ENCODE measurements around the gene ATAD3A. TPM values are rescaled to one million over a fixed set of nuclear protein-coding genes. Genes with fewer than 3 reads are reported as not detected.
"Not testable (repeated sequence)": the region's sequence is repeated elsewhere in the genome, so short reads cannot be mapped to it uniquely, and the experiment has no call there.

ATAD3A gene
- total RNA-seq, 4 donors from 2014 or later = 14.6 to 34.4 (median 20.4) TPM

- Histone ChIP-seq H3K9me3 (no peaks in the 10 kb centered on the region), H3K27me3 (no peaks in the 10 kb centered on the region), H3K4me1 (no peaks in the 10 kb centered on the region), H3K4me3 (no peak overlapping the region), H3K27ac (no peak overlapping the region), H3K36me3 (no peaks in the 10 kb centered on the region)
- TF ChIP-seq POLR2A (IDR thresholded peaks at IDR 0.05) (no peak), POLR2AphosphoS5 (IDR thresholded peaks at IDR 0.05) (peak in 1 of 3 donors; percentile 7), CTCF (IDR thresholded peaks at IDR 0.05) (no peak), EP300 (IDR thresholded peaks at IDR 0.05; ENCODE audit: low read depth) (no peak)
- in situ Hi-C loops (cut with MboI; ENCODE audit: low pct_ligation_motif_present in 1 of 4, low pct_unique_long_range_greater_than_20kb in 1 of 4, low sequenced_read_pairs in 3 of 4) = no loop called here
- 73% methylated on average over 31 of the region's 31 CpGs; no CpG with 5 or more reads in 1 of the 2 donors for WGBS, 2 donors (ENCODE audit: low coverage in 1 of 2)
- intact Hi-C loops (cut with DNase I; ENCODE audit: low total_unique reads) = no loop called here
- no peak for DNase-seq
These were observed 43.3 kb downstream of the ATAD3A start for GRCh38 chr1:1554926-1555915.

GRCh38 chr1:1556505-1556904 lies 44.5 kb downstream of the ATAD3A start:
- H3K4me3 ChIP-seq = no peak overlapping the region
- H3K4me1 ChIP-seq = no peaks in the 10 kb centered on the region
- no peaks in the 10 kb centered on the region for H3K27me3 ChIP-seq
- WGBS, 2 donors (ENCODE audit: low coverage in 1 of 2) = 87 to 100% methylated on average over 4 to 6 of the region's 6 CpGs
- H3K36me3 ChIP-seq = peaks cover 0 to 7% (median under 1%) of the 10 kb centered on the region in 4 donors
- intact Hi-C loops (cut with DNase I; ENCODE audit: low total_unique reads) (no loop called here), in situ Hi-C loops (cut with MboI; ENCODE audit: low pct_ligation_motif_present in 1 of 4, low pct_unique_long_range_greater_than_20kb in 1 of 4, low sequenced_read_pairs in 3 of 4) (no loop called here)
- H3K9me3 ChIP-seq = no peaks in the 10 kb centered on the region
- H3K27ac ChIP-seq = no peak overlapping the region
- no peak for DNase-seq
- no peak for TF ChIP-seq EP300 (IDR thresholded peaks at IDR 0.05; ENCODE audit: low read depth)
- no peak for TF ChIP-seq POLR2AphosphoS5 (IDR thresholded peaks at IDR 0.05)
- no peak for TF ChIP-seq CTCF (IDR thresholded peaks at IDR 0.05)
- TF ChIP-seq POLR2A (IDR thresholded peaks at IDR 0.05) = no peak

GRCh38 chr1:1556961-1557360 lies 45.0 kb downstream of the ATAD3A start:
- peaks cover 0 to 11% (median 3%) of the 10 kb centered on the region in 4 donors for H3K36me3 ChIP-seq
- H3K27ac ChIP-seq; H3K4me1 ChIP-seq; H3K27me3 ChIP-seq; H3K9me3 ChIP-seq; DNase-seq; in situ Hi-C loops (cut with MboI; ENCODE audit: low pct_ligation_motif_present in 1 of 4, low pct_unique_long_range_greater_than_20kb in 1 of 4, low sequenced_read_pairs in 3 of 4); H3K4me3 ChIP-seq; intact Hi-C loops (cut with DNase I; ENCODE audit: low total_unique reads): not testable (repeated sequence)
- 91 to 94% methylated on average over 7 to 11 of the region's 11 CpGs for WGBS, 2 donors (ENCODE audit: low coverage in 1 of 2)

GRCh38 chr1:1557688-1558087 lies 45.7 kb downstream of the ATAD3A start:
- DNase-seq; H3K9me3 ChIP-seq; H3K4me1 ChIP-seq; H3K27me3 ChIP-seq; intact Hi-C loops (cut with DNase I; ENCODE audit: low total_unique reads); H3K27ac ChIP-seq; in situ Hi-C loops (cut with MboI; ENCODE audit: low pct_ligation_motif_present in 1 of 4, low pct_unique_long_range_greater_than_20kb in 1 of 4, low sequenced_read_pairs in 3 of 4); H3K4me3 ChIP-seq: not testable (repeated sequence)
- 85 to 88% methylated on average over 7 of the region's 7 CpGs for WGBS, 2 donors (ENCODE audit: low coverage in 1 of 2)
- H3K36me3 ChIP-seq = peaks cover 0 to 16% (median 5%) of the 10 kb centered on the region in 4 donors

GRCh38 chr1:1558591-1558990 lies 46.6 kb downstream of the ATAD3A start:
- WGBS, 2 donors (ENCODE audit: low coverage in 1 of 2) = 63% methylated on average over 4 of the region's 4 CpGs; no CpG with 5 or more reads in 1 of the 2 donors
- no peak overlapping the region for H3K4me3 ChIP-seq
- TF ChIP-seq EP300 (IDR thresholded peaks at IDR 0.05; ENCODE audit: low read depth) = no peak
- TF ChIP-seq POLR2A (IDR thresholded peaks at IDR 0.05) = no peak
- TF ChIP-seq POLR2AphosphoS5 (IDR thresholded peaks at IDR 0.05) = no peak
- no peak for TF ChIP-seq CTCF (IDR thresholded peaks at IDR 0.05)
- H3K27me3 ChIP-seq = no peaks in the 10 kb centered on the region
- no peak overlapping the region for H3K27ac ChIP-seq
- peaks cover 0 to 25% (median 8%) of the 10 kb centered on the region in 4 donors for H3K36me3 ChIP-seq
- intact Hi-C loops (cut with DNase I; ENCODE audit: low total_unique reads) = no loop called here
- H3K4me1 ChIP-seq = no peaks in the 10 kb centered on the region
- in situ Hi-C loops (cut with MboI; ENCODE audit: low pct_ligation_motif_present in 1 of 4, low pct_unique_long_range_greater_than_20kb in 1 of 4, low sequenced_read_pairs in 3 of 4) = no loop called here
- DNase-seq = no peak
- no peaks in the 10 kb centered on the region for H3K9me3 ChIP-seq
